GM18870 (cell line): ENCODE data around the gene DLK1.

Source experiments
- ATAC-seq: cut with Tn5 transposase; IDR thresholded peaks from one replicate; pipeline ENCODE4 v1.9.1; 2021; ENCODE audit warnings: moderate library complexity; ENCODE audit not compliant: unreplicated experiment

The DLK1 gene

DNA sequence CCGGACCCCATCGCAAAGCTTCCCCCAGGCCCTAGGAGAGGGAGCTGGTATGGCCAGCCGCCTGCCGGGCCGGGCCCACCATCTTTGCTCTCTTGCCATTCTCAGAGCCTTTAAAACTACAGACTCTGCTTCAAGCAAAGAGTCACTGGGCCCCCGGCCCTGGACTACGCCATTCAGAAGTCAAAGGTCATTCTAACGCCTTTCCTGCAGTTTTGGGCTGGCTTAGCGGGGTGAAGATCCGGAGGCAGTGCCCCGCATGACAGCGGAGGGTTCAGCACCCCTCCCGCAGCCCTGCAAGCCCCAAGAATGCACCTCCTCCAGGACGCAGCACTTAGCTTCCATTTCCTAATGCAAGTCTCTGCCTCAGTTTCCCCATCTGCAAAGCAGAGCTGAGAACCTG lies 61.0 kb downstream of the DLK1 start:
- ATAC-seq = no peak
